OCI-LY7 (cell line): ENCODE measurements around the gene FAM169A. TPM values are rescaled to one million over a fixed set of nuclear protein-coding genes. Genes with fewer than 3 reads are reported as not detected.
"Not testable (repeated sequence)": the region's sequence is repeated elsewhere in the genome, so short reads cannot be mapped to it uniquely, and the experiment has no call there.

ENCODE experiments used
- BruUV-seq: library from RNA; stranded (reverse); fragments of 400-500 nt; replicated peaks from 2 replicates; lab custom pipeline; 2021; lab: Mats Ljungman, UMichigan
- CTCF ChIA-PET: fragments of 300-600 bp; sonication (Branson Sonifier 250); formaldehyde crosslinking; loops from one replicate; lab custom pipeline; 2022; ENCODE audit warnings: antibody characterized with exemption; ENCODE audit not compliant: unreplicated experiment; lab: Charles Lee
- POLR2A ChIA-PET: fragments of 300-600 bp; sonication (Branson Sonifier 250); formaldehyde crosslinking; loops from one replicate; lab custom pipeline; 2022; ENCODE audit warnings: antibody characterized with exemption; lab: Charles Lee
- DNase-seq: peaks from one replicate; pipeline ENCODE4 v3.0.0-alpha.2; 2015; ENCODE audit warnings: low spot score
- H2AFZ ChIP-seq: fragments of 200-600 bp; sonication (generic), shearing (Covaris generic); 2 replicates; pipeline ENCODE4 v1.6.1; 2014; ENCODE audit warnings: mild to moderate bottlenecking, antibody characterized with exemption, low read length, moderate library complexity
- H3K27ac ChIP-seq: fragments of 200-600 bp; sonication (generic); 2 replicates; pipeline ENCODE4 v1.5.1; 2014; ENCODE audit warnings: mixed run types, low read depth, mild to moderate bottlenecking, moderate library complexity, low read length, inconsistent platforms; ENCODE audit not compliant: poor library complexity, severe bottlenecking
- H3K36me3 ChIP-seq: fragments of 200-600 bp; sonication (generic); 2 replicates; pipeline ENCODE4 v1.6.1; 2014; ENCODE audit warnings: mild to moderate bottlenecking, antibody characterized with exemption, low read length, moderate library complexity, mixed read lengths; ENCODE audit not compliant: insufficient read depth
- H3K4me1 ChIP-seq: fragments of 200-600 bp; sonication (generic); 2 replicates; pipeline ENCODE4 v1.5.1; 2014; ENCODE audit warnings: mild to moderate bottlenecking, low read length; ENCODE audit not compliant: insufficient read depth, poor library complexity, severe bottlenecking
- H3K4me2 ChIP-seq: fragments of 200-600 bp; sonication (generic); 2 replicates; pipeline ENCODE4 v1.6.1; 2014; ENCODE audit warnings: mild to moderate bottlenecking, low read length
- H3K4me3 ChIP-seq: fragments of 200-600 bp; sonication (generic); 2 replicates; pipeline ENCODE4 v1.5.1; 2014; ENCODE audit warnings: mild to moderate bottlenecking, low read depth, low read length; ENCODE audit not compliant: poor library complexity, severe bottlenecking
- H3K79me2 ChIP-seq: fragments of 200-600 bp; sonication (generic); 2 replicates; pipeline ENCODE4 v1.6.1; 2016; ENCODE audit warnings: low read depth, mild to moderate bottlenecking, low read length, moderate library complexity, mixed read lengths; ENCODE audit not compliant: insufficient read depth
- H3K9me2 ChIP-seq: fragments of 200-600 bp; sonication (generic); 2 replicates; pipeline ENCODE4 v1.6.1; 2016; ENCODE audit warnings: mild to moderate bottlenecking, low read length, mixed read lengths; ENCODE audit not compliant: insufficient read depth
- H3K9me3 ChIP-seq: fragments of 200-600 bp; sonication (generic); 2 replicates; pipeline ENCODE4 v1.6.1; 2014; ENCODE audit warnings: mild to moderate bottlenecking, mixed run types, low read length, mixed read lengths
- H4K20me1 ChIP-seq: fragments of 200-600 bp; sonication (generic); 2 replicates; pipeline ENCODE4 v1.6.1; 2014; ENCODE audit warnings: mild to moderate bottlenecking, antibody characterized with exemption, low read length, moderate library complexity, mixed read lengths; ENCODE audit not compliant: insufficient read depth
- EZH2phosphoT487 ChIP-seq: fragments of 200-600 bp; sonication (generic); IDR thresholded peaks from 2 replicates; pipeline ENCODE4 v1.6.1; 2018; ENCODE audit warnings: low read depth, borderline replicate concordance, mild to moderate bottlenecking, mixed run types, antibody characterized with exemption, low read length, moderate library complexity, mixed read lengths
- intact Hi-C: fragments of 100-400 bp; cut with micrococcal nuclease; formaldehyde crosslinking; loops from one replicate; pipeline ENCODE4 v1.10.0; 2022; ENCODE audit not compliant: unreplicated experiment
- total RNA-seq, 2 experiments: library from RNA; depleted of rRNA in 1 of 2; stranded (reverse); fragments of >200 nt in 1 of 2; shearing (Covaris generic) in 1 of 2; gene quantifications; 2 replicates each; pipeline ENCODE4 v1.2.3, GENCODE V29; 2014 to 2022
- TF ChIP-seq, protein P1 (sequence below): fragments of 200-600 bp; sonication (generic); conservative IDR thresholded peaks from 2 replicates; pipeline ENCODE4 v1.5.1; 2014; ENCODE audit warnings: mild to moderate bottlenecking, antibody characterized with exemption, low read length, moderate library complexity, mixed read lengths

Gene FAM169A
- total RNA-seq, 2 experiments from 2014 or later = not detected

DNA sequence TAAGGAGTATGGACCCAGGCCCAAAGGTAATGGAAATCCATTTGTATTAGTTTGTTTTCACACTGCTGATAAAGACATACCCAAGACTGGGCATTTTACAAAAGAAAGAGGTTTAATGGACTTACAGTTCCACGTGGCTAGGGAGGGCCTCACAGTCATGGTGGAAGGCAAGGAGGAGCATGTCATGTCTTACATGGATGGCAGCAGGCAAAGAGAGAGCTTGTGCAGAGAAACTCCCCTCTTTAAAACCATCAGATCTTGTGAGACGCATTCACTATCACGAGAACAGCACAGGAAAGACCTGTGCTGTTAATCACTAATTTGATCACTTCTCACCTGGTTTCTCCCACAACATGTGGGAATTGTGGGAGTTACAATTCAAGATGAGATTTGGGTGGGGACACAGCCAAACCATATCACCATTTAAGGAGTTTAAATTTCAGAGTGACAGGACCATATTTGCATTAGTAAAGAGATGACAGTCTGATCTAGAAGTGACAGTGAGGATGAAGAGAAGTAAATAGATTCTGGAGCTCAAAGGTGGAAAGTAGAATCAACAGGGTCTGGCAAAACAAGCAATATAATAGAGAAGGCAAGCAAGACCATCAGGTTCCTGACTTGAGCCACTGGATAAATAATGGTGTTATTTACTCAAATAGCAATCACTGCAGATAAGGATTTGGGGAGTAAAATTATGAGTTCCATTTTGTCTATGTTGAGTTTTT lies 7.5 kb upstream of the FAM169A start:
- H3K9me2 ChIP-seq = no peaks in the 10 kb centered on the region
- BruUV-seq = no TSS peak
- H3K27ac ChIP-seq = no peak overlapping the region
- H3K9me3 ChIP-seq = no peaks in the 10 kb centered on the region
- intact Hi-C loops = no loop called here
- no peaks in the 10 kb centered on the region for H3K79me2 ChIP-seq
- TF ChIP-seq, protein P1, sequence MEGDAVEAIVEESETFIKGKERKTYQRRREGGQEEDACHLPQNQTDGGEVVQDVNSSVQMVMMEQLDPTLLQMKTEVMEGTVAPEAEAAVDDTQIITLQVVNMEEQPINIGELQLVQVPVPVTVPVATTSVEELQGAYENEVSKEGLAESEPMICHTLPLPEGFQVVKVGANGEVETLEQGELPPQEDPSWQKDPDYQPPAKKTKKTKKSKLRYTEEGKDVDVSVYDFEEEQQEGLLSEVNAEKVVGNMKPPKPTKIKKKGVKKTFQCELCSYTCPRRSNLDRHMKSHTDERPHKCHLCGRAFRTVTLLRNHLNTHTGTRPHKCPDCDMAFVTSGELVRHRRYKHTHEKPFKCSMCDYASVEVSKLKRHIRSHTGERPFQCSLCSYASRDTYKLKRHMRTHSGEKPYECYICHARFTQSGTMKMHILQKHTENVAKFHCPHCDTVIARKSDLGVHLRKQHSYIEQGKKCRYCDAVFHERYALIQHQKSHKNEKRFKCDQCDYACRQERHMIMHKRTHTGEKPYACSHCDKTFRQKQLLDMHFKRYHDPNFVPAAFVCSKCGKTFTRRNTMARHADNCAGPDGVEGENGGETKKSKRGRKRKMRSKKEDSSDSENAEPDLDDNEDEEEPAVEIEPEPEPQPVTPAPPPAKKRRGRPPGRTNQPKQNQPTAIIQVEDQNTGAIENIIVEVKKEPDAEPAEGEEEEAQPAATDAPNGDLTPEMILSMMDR = no peak
- TF ChIP-seq EZH2phosphoT487 = no peak
- H3K4me3 ChIP-seq = no peak overlapping the region
- ChIA-PET CTCF (no interaction called here), POLR2A (no interaction called here)
- H2AFZ ChIP-seq = no peak overlapping the region
- no peaks in the 10 kb centered on the region for H4K20me1 ChIP-seq
- no peak overlapping the region for H3K4me2 ChIP-seq
- H3K4me1 ChIP-seq = no peaks in the 10 kb centered on the region
- H3K36me3 ChIP-seq = no peaks in the 10 kb centered on the region
- no peak for DNase-seq

DNA sequence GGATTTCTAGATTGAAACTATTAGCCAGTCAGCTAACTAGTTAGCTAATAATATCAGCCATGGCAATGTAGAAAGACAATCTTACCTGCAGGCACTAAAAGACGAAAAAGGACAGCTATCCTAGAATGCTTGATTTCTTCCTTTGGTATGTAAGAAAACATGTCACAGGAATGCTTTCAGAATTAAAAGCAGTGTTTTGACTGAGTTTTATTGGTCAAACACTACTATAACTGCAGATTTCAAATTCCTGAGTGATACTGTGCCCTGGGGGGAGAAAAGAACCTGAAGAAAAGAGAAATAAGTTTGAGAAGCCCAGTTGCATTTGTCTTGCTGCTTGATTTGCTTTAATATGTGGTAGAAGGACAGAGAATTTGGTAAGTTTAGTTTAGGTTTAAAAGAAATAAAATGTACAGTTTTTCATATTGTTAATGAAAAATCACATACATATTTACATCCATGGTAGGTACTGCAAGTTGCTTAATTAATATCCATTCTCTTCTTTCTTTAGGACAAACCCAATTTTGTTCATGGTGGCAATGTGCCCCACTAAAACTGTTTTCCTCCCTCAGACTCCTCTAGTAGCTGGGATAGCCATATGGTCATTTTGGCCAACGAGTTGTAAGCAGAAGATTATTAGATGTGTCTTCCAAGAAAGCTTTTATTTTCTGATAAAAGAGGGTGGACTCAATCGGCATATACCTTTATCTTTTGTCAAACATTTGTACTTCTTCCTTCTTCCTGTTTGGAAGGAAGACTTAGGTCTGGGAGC lies 4.3 kb upstream of the FAM169A start:
- H3K36me3 ChIP-seq = no peaks in the 10 kb centered on the region
- ChIA-PET CTCF (no interaction called here), POLR2A (interaction anchor here (1.6 kb wide), 1 partner anchor 12 kb away, joined by 4 read pairs; no protein-coding TSS in a partner anchor)
- no peak for DNase-seq
- H3K27ac ChIP-seq = no peak overlapping the region
- BruUV-seq = no TSS peak
- H3K4me2 ChIP-seq = no peak overlapping the region
- no peaks in the 10 kb centered on the region for H3K9me3 ChIP-seq
- no peak overlapping the region for H3K4me3 ChIP-seq
- H2AFZ ChIP-seq = no peak overlapping the region
- TF ChIP-seq, protein P1 = no peak
- no peak for TF ChIP-seq EZH2phosphoT487
- no peaks in the 10 kb centered on the region for H3K4me1 ChIP-seq
- H3K79me2 ChIP-seq = no peaks in the 10 kb centered on the region
- intact Hi-C loops = no loop called here
- no peaks in the 10 kb centered on the region for H3K9me2 ChIP-seq
- H4K20me1 ChIP-seq = no peaks in the 10 kb centered on the region

DNA sequence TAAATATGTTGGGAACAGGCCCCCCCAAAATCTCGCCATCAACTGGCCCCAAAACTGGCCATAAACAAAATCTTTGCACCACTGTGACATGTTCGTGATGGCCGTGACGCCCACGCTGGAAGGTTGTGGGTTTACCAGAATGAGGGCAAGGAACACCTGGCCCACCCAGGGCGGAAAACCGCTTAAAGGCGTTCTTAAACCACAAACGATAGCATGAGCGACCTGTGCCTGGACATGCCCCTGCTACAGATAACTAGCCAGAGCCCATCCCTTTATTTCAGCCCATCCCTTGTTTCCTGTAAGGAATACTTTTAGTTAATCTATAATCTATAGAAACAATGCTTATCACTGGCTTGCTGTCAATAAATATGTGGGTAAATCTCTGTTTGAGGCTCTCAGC lies 3.2 kb upstream of the FAM169A start:
- DNase-seq, H3K9me3 ChIP-seq, H3K4me1 ChIP-seq, H3K9me2 ChIP-seq, POLR2A ChIA-PET, H3K79me2 ChIP-seq, BruUV-seq, H3K27ac ChIP-seq, H3K36me3 ChIP-seq, H3K4me2 ChIP-seq, intact Hi-C loops, H3K4me3 ChIP-seq, H4K20me1 ChIP-seq, H2AFZ ChIP-seq, CTCF ChIA-PET: not testable (repeated sequence)
